GM12801 (cell line): ENCODE data around the gene ZNF655.

Experiments
- CTCF ChIP-seq: IDR thresholded peaks from one replicate; pipeline ENCODE4 v1.5.1; 2011; ENCODE audit warnings: control low read depth; ENCODE audit not compliant: insufficient read length; ENCODE audit errors: extremely low read depth

ZNF655 gene

GRCh38 chr7:99554939-99555338 is 3.5 kb upstream of the ZNF655 start:
- no peak for TF ChIP-seq CTCF

- no peak for TF ChIP-seq CTCF
Measured at GRCh38 chr7:99557196-99557607, 1.2 kb upstream of the ZNF655 start.

GRCh38 chr7:99557940-99558305 is 519 bp upstream of the ZNF655 start:
- no peak for TF ChIP-seq CTCF

- TF ChIP-seq CTCF = no peak
Measured at GRCh38 chr7:99559175-99559915, 903 bp downstream of the ZNF655 start.

GRCh38 chr7:99560834-99561736 is 2.6 kb downstream of the ZNF655 start:
- no peak for TF ChIP-seq CTCF

- TF ChIP-seq CTCF = no peak
Measured at GRCh38 chr7:99561737-99562051, 3.3 kb downstream of the ZNF655 start.

- TF ChIP-seq CTCF = no peak
Measured at GRCh38 chr7:99562114-99562784, 3.8 kb downstream of the ZNF655 start.
